ENCODE results near the gene KCNMA1. TPM values are rescaled to one million over a fixed set of nuclear protein-coding genes. Genes with fewer than 3 reads are reported as not detected.

Gene KCNMA1
- total RNA-seq, 1 donor from 2014 or later: 95.5 TPM

GRCh38 chr10:77397103-77397502 is 240.5 kb downstream of the KCNMA1 start:
- peaks cover 10% of the 10 kb centered on the region for H3K36me3 Mint-ChIP-seq (ENCODE audit: unreplicated experiment)
- no peaks in the 10 kb centered on the region for H3K9me3 Mint-ChIP-seq (ENCODE audit: unreplicated experiment)
- H3K27ac Mint-ChIP-seq (ENCODE audit: unreplicated experiment): no peak overlapping the region
- peaks cover 34% of the 10 kb centered on the region for H3K4me1 Mint-ChIP-seq (ENCODE audit: unreplicated experiment)
- DNase-seq (ENCODE audit: extremely low spot score, unreplicated experiment): no peak
- TF ChIP-seq CTCF (IDR thresholded peaks at IDR 0.05): no peak
- H3K4me3 Mint-ChIP-seq (ENCODE audit: unreplicated experiment): no peak overlapping the region
- no peaks in the 10 kb centered on the region for H3K27me3 Mint-ChIP-seq (ENCODE audit: unreplicated experiment)

GRCh38 chr10:77396290-77396689 is 241.3 kb downstream of the KCNMA1 start:
- no peak overlapping the region for H3K4me3 Mint-ChIP-seq (ENCODE audit: unreplicated experiment)
- peaks cover 2% of the 10 kb centered on the region for H3K36me3 Mint-ChIP-seq (ENCODE audit: unreplicated experiment)
- DNase-seq (ENCODE audit: extremely low spot score, unreplicated experiment): no peak
- no peaks in the 10 kb centered on the region for H3K9me3 Mint-ChIP-seq (ENCODE audit: unreplicated experiment)
- H3K27ac Mint-ChIP-seq (ENCODE audit: unreplicated experiment): no peak overlapping the region
- H3K4me1 Mint-ChIP-seq (ENCODE audit: unreplicated experiment): peaks cover 40% of the 10 kb centered on the region
- no peak for TF ChIP-seq CTCF (IDR thresholded peaks at IDR 0.05)
- H3K27me3 Mint-ChIP-seq (ENCODE audit: unreplicated experiment): no peaks in the 10 kb centered on the region

- TF ChIP-seq CTCF (IDR thresholded peaks at IDR 0.05): no peak
- Mint-ChIP-seq H3K36me3 (ENCODE audit: unreplicated experiment) (peaks cover 4% of the 10 kb centered on the region), H3K4me3 (ENCODE audit: unreplicated experiment) (no peak overlapping the region), H3K27ac (ENCODE audit: unreplicated experiment) (peak overlapping the region; percentile 47), H3K4me1 (ENCODE audit: unreplicated experiment) (peaks cover 54% of the 10 kb centered on the region), H3K9me3 (ENCODE audit: unreplicated experiment) (no peaks in the 10 kb centered on the region), H3K27me3 (ENCODE audit: unreplicated experiment) (no peaks in the 10 kb centered on the region)
- no peak for DNase-seq (ENCODE audit: extremely low spot score, unreplicated experiment)
Measured at GRCh38 chr10:77393821-77394501, 243.6 kb downstream of the KCNMA1 start.

GRCh38 chr10:77393411-77393810 is 244.2 kb downstream of the KCNMA1 start:
- Mint-ChIP-seq H3K27me3 (ENCODE audit: unreplicated experiment) (no peaks in the 10 kb centered on the region), H3K36me3 (ENCODE audit: unreplicated experiment) (peaks cover 4% of the 10 kb centered on the region), H3K27ac (ENCODE audit: unreplicated experiment) (peak overlapping the region; percentile 89), H3K4me3 (ENCODE audit: unreplicated experiment) (no peak overlapping the region), H3K9me3 (ENCODE audit: unreplicated experiment) (no peaks in the 10 kb centered on the region), H3K4me1 (ENCODE audit: unreplicated experiment) (peaks cover 54% of the 10 kb centered on the region)
- DNase-seq (ENCODE audit: extremely low spot score, unreplicated experiment): no peak
- no peak for TF ChIP-seq CTCF (IDR thresholded peaks at IDR 0.05)

GRCh38 chr10:77392851-77393250 is 244.8 kb downstream of the KCNMA1 start:
- no peaks in the 10 kb centered on the region for H3K27me3 Mint-ChIP-seq (ENCODE audit: unreplicated experiment)
- no peak for TF ChIP-seq CTCF (IDR thresholded peaks at IDR 0.05)
- H3K4me1 Mint-ChIP-seq (ENCODE audit: unreplicated experiment): peaks cover 57% of the 10 kb centered on the region
- no peaks in the 10 kb centered on the region for H3K9me3 Mint-ChIP-seq (ENCODE audit: unreplicated experiment)
- DNase-seq (ENCODE audit: extremely low spot score, unreplicated experiment): no peak
- H3K36me3 Mint-ChIP-seq (ENCODE audit: unreplicated experiment): peaks cover 3% of the 10 kb centered on the region
- peak overlapping the region; percentile 89 for H3K27ac Mint-ChIP-seq (ENCODE audit: unreplicated experiment)
- H3K4me3 Mint-ChIP-seq (ENCODE audit: unreplicated experiment): no peak overlapping the region

All from osteocyte (in vitro differentiated cells).